Stomach smooth muscle (tissue), 2 donors: ENCODE measurements around the gene VSTM1.
A peak's percentile ranks its signal among the peaks of the same experiment; 100 is the strongest.

ENCODE experiments used
- H3K27ac ChIP-seq: one replicate; pipeline ENCODE4 v1.7.0; 2013; ENCODE audit warnings: mild to moderate bottlenecking, low read length, inconsistent platforms
- H3K27me3 ChIP-seq, 2 donors: one replicate each; pipeline ENCODE4 v1.7.0; 2013; ENCODE audit warnings: low read length in 2 of 2; ENCODE audit not compliant: insufficient read depth in 2 of 2, control insufficient read depth in 1 of 2
- H3K36me3 ChIP-seq, 2 donors: one replicate each; pipeline ENCODE4 v1.7.0; 2013; ENCODE audit warnings: low read length in 2 of 2; ENCODE audit not compliant: control insufficient read depth in 2 of 2, insufficient read depth in 2 of 2
- H3K4me1 ChIP-seq: one replicate; pipeline ENCODE4 v1.7.0; 2013; ENCODE audit warnings: low read length; ENCODE audit not compliant: control insufficient read depth, insufficient read depth
- H3K4me3 ChIP-seq, 2 donors: one replicate each; pipeline ENCODE4 v1.7.0; 2013; ENCODE audit warnings: low read length in 2 of 2
- H3K9ac ChIP-seq, 2 donors: one replicate each; pipeline ENCODE4 v1.7.0; 2013; ENCODE audit warnings: low read length in 2 of 2, mild to moderate bottlenecking in 1 of 2
- H3K9me3 ChIP-seq, 2 donors: one replicate each; pipeline ENCODE4 v1.7.0; 2013; ENCODE audit warnings: low read length in 2 of 2; ENCODE audit not compliant: control insufficient read depth in 2 of 2
- donor health status: healthy.
- donor health status: Pancreatic carcinoma.

Gene VSTM1

GRCh38 chr19:53991224-53992113, 72.2 kb downstream of the VSTM1 start, which contains the start of gene CACNG6:
Gene CACNG6 (plus strand): TSS chr19:53991637. CDS start chr19:53992878, 1,241 bp downstream.
- Histone ChIP-seq H3K4me3 (peak within 1 kb of the TSS in 1 of 2 donors; percentile 57), H3K4me1 (no peaks in the 10 kb centered on the region)

More at GRCh38 chr19:53991224-53992113, 72.2 kb downstream of the VSTM1 start, which contains the start of gene CACNG6:
- Histone ChIP-seq H3K27ac (no peak within 1 kb of the TSS), H3K36me3 (no peaks in the 10 kb centered on the region), H3K9me3 (no peaks in the 10 kb centered on the region), H3K9ac (no peak within 1 kb of the TSS), H3K27me3 (peaks cover 35 to 39% of the 10 kb centered on the region in 2 donors)
